ENCODE measurements around the gene EEFSEC. TPM values are rescaled to one million over a fixed set of nuclear protein-coding genes. Genes with fewer than 3 reads are reported as not detected.

The EEFSEC gene
- total RNA-seq, 1 donor from 2014 or later = 12.2 TPM

DNA sequence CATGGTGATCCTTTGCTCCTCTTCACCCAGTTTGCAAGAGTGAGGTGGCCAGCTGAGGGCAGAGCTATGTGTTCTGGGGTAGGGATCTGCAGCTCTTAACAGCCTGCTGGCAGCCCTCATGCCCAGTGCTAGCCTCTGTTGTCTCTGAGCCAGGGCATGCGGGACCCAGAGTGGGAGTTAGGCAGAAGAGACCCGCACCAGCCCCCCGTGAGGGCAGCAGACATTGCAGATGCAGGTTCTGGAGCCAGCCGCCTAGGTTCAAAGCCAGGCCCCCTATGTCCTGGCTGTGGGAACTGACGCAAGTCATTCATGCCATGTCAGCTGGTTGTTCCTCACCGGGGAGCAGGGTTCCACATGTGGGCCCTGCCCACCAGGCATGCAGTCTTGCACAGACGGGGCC, 238.7 kb downstream of the EEFSEC start:
- no peak for DNase-seq (ENCODE audit: low spot score)
- peaks cover 6% of the 10 kb centered on the region for H3K4me1 Mint-ChIP-seq (ENCODE audit: low read depth)
- peaks cover 6% of the 10 kb centered on the region for H3K36me3 Mint-ChIP-seq (ENCODE audit: low read depth)
- no peak overlapping the region for H3K4me3 Mint-ChIP-seq (ENCODE audit: unreplicated experiment)
- TF ChIP-seq CTCF (IDR thresholded peaks at IDR 0.05) = no peak
- no peaks in the 10 kb centered on the region for H3K9me3 Mint-ChIP-seq (ENCODE audit: low read depth)
- H3K27me3 Mint-ChIP-seq (ENCODE audit: low read depth) = no peaks in the 10 kb centered on the region
- no peak overlapping the region for H3K27ac Mint-ChIP-seq (ENCODE audit: unreplicated experiment)

GRCh38 chr3:128392818-128393544, 239.7 kb downstream of the EEFSEC start:
- no peaks in the 10 kb centered on the region for H3K9me3 Mint-ChIP-seq (ENCODE audit: low read depth)
- H3K4me1 Mint-ChIP-seq (ENCODE audit: low read depth) = peaks cover 6% of the 10 kb centered on the region
- H3K4me3 Mint-ChIP-seq (ENCODE audit: unreplicated experiment) = no peak overlapping the region
- DNase-seq (ENCODE audit: low spot score) = no peak
- no peak for TF ChIP-seq CTCF (IDR thresholded peaks at IDR 0.05)
- no peaks in the 10 kb centered on the region for H3K27me3 Mint-ChIP-seq (ENCODE audit: low read depth)
- H3K27ac Mint-ChIP-seq (ENCODE audit: unreplicated experiment) = no peak overlapping the region
- peaks cover 6% of the 10 kb centered on the region for H3K36me3 Mint-ChIP-seq (ENCODE audit: low read depth)

GRCh38 chr3:128394033-128394432, 240.8 kb downstream of the EEFSEC start:
- Mint-ChIP-seq H3K9me3 (ENCODE audit: low read depth) (no peaks in the 10 kb centered on the region), H3K4me3 (ENCODE audit: unreplicated experiment) (no peak overlapping the region), H3K36me3 (ENCODE audit: low read depth) (peaks cover 6% of the 10 kb centered on the region), H3K27me3 (ENCODE audit: low read depth) (no peaks in the 10 kb centered on the region), H3K27ac (ENCODE audit: unreplicated experiment) (no peak overlapping the region), H3K4me1 (ENCODE audit: low read depth) (peaks cover 6% of the 10 kb centered on the region)
- no peak for DNase-seq (ENCODE audit: low spot score)
- no peak for TF ChIP-seq CTCF (IDR thresholded peaks at IDR 0.05)

DNA sequence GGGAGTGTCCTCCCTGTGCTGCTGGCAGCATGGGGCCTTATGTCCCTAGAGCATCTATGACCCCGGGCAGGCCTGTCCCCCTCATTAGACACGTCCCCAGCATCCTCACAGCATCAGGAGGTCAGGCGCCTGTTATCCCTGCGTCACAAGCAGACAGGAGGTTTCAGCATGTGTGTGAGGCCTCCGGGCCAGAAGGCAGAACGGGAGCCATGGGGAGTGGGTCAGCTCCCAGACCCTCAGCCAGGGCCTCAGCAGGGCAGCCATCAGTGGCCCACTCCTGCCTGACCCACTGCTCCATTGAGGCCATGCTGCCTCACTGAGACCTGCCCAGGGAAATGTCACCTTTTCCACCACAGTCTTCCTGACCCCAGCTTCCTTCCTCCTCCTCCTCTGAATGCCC, 241.8 kb downstream of the EEFSEC start:
- peaks cover 6% of the 10 kb centered on the region for H3K4me1 Mint-ChIP-seq (ENCODE audit: low read depth)
- H3K27ac Mint-ChIP-seq (ENCODE audit: unreplicated experiment) = no peak overlapping the region
- H3K27me3 Mint-ChIP-seq (ENCODE audit: low read depth) = no peaks in the 10 kb centered on the region
- H3K9me3 Mint-ChIP-seq (ENCODE audit: low read depth) = no peaks in the 10 kb centered on the region
- H3K36me3 Mint-ChIP-seq (ENCODE audit: low read depth) = peaks cover 4% of the 10 kb centered on the region
- no peak for TF ChIP-seq CTCF (IDR thresholded peaks at IDR 0.05)
- DNase-seq (ENCODE audit: low spot score) = no peak
- H3K4me3 Mint-ChIP-seq (ENCODE audit: unreplicated experiment) = no peak overlapping the region

- Mint-ChIP-seq H3K9me3 (ENCODE audit: low read depth) (no peaks in the 10 kb centered on the region), H3K4me1 (ENCODE audit: low read depth) (peaks cover 6% of the 10 kb centered on the region), H3K27me3 (ENCODE audit: low read depth) (no peaks in the 10 kb centered on the region), H3K27ac (ENCODE audit: unreplicated experiment) (no peak overlapping the region), H3K4me3 (ENCODE audit: unreplicated experiment) (no peak overlapping the region), H3K36me3 (ENCODE audit: low read depth) (peaks cover 4% of the 10 kb centered on the region)
- DNase-seq (ENCODE audit: low spot score) = no peak
- no peak for TF ChIP-seq CTCF (IDR thresholded peaks at IDR 0.05)
Measured at GRCh38 chr3:128395500-128396162, 242.3 kb downstream of the EEFSEC start.

All from chondrocyte (in vitro differentiated cells).